ENCODE results near the gene SLC9A6. TPM values are rescaled to one million over a fixed set of nuclear protein-coding genes. Genes with fewer than 3 reads are reported as not detected.

SLC9A6 gene
- total RNA-seq, 1 donor from 2014 or later: 24.2 TPM

DNA sequence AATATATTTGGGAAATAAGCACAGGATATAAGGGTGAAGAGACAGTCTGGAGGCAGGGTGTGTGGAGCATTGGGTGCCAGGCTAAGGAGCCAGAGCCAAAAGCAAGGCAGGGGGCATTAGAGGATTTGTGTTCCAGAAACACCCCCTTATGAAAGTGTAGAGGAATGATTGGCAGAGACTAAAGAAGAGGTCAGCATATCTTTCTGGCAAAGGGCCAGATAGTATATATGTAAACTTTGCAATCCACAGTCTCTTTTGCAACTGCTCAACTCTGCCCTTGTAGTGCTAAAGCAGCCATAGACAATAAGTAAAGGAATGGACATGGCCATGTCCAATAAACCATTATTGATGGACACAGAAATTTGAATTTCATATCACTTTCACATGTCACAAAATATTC, 3.6 kb upstream of the SLC9A6 start:
- DNase-seq (ENCODE audit: low spot score): no peak
- Mint-ChIP-seq H3K27ac (no peak overlapping the region), H3K4me3 (no peak overlapping the region), H3K4me1 (peaks cover 9% of the 10 kb centered on the region), H3K9me3 (peaks cover 9% of the 10 kb centered on the region), H3K27me3 (ENCODE audit: insufficient read depth, low read depth) (peaks cover 3% of the 10 kb centered on the region), H3K36me3 (no peaks in the 10 kb centered on the region)
- Histone ChIP-seq H3K79me2 (ENCODE audit: low read depth) (peaks cover 11% of the 10 kb centered on the region), H4K20me1 (ENCODE audit: low read depth) (no peaks in the 10 kb centered on the region), H3K9ac (no peak overlapping the region), H3K4me3 (no peak overlapping the region), H3K27me3 (no peaks in the 10 kb centered on the region), H3F3A (ENCODE audit: low read depth) (no peaks in the 10 kb centered on the region), H3K4me2 (no peak overlapping the region), H3K4me1 (no peaks in the 10 kb centered on the region), H3K36me3 (no peaks in the 10 kb centered on the region), H3K9me3 (ENCODE audit: low read depth) (no peaks in the 10 kb centered on the region), H2AFZ (replicated peaks) (no peak overlapping the region), H3K27ac (no peak overlapping the region)
- TF ChIP-seq EZH2phosphoT487 (IDR thresholded peaks at IDR 0.05) (no peak), EZH2 (IDR thresholded peaks at IDR 0.05) (no peak)
- TF ChIP-seq, protein P1, sequence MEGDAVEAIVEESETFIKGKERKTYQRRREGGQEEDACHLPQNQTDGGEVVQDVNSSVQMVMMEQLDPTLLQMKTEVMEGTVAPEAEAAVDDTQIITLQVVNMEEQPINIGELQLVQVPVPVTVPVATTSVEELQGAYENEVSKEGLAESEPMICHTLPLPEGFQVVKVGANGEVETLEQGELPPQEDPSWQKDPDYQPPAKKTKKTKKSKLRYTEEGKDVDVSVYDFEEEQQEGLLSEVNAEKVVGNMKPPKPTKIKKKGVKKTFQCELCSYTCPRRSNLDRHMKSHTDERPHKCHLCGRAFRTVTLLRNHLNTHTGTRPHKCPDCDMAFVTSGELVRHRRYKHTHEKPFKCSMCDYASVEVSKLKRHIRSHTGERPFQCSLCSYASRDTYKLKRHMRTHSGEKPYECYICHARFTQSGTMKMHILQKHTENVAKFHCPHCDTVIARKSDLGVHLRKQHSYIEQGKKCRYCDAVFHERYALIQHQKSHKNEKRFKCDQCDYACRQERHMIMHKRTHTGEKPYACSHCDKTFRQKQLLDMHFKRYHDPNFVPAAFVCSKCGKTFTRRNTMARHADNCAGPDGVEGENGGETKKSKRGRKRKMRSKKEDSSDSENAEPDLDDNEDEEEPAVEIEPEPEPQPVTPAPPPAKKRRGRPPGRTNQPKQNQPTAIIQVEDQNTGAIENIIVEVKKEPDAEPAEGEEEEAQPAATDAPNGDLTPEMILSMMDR (IDR thresholded peaks at IDR 0.05): no peak

DNA sequence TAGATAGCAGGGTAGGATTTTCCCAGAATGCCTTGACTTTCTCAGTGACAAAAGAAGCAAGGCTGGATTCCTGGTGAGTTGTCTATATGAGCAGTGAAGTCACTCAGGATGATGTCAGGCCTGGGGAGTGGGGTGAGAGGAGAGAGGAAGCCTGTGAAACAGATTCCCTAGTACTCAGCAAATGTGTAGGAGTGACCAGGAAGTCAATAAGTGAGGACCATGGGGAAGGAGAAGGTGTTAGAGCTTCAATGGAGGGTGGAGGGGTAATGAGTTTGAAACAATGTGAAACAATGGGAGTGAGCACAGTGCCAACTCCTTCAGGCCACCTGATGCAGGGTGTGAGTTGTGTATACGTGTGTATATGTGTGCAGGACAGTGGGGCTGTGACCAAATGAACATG, 2.4 kb upstream of the SLC9A6 start:
- H3K9me3 ChIP-seq (ENCODE audit: low read depth): no peaks in the 10 kb centered on the region
- H3K4me3 ChIP-seq: no peak overlapping the region
- H3K27ac ChIP-seq: no peak overlapping the region
- Mint-ChIP-seq H3K4me1 (peaks cover 11% of the 10 kb centered on the region), H3K27me3 (ENCODE audit: insufficient read depth, low read depth) (peaks cover 3% of the 10 kb centered on the region), H3K9me3 (peaks cover 6% of the 10 kb centered on the region), H3K36me3 (no peaks in the 10 kb centered on the region), H3K4me3 (no peak overlapping the region), H3K27ac (no peak overlapping the region)
- no peaks in the 10 kb centered on the region for H3K4me1 ChIP-seq
- no peak overlapping the region for H2AFZ ChIP-seq (replicated peaks)
- TF ChIP-seq, protein P1 (IDR thresholded peaks at IDR 0.05): no peak
- TF ChIP-seq EZH2phosphoT487 (IDR thresholded peaks at IDR 0.05): no peak
- no peak for TF ChIP-seq EZH2 (IDR thresholded peaks at IDR 0.05)
- H3K27me3 ChIP-seq: no peaks in the 10 kb centered on the region
- no peak overlapping the region for H3K9ac ChIP-seq
- no peaks in the 10 kb centered on the region for H4K20me1 ChIP-seq (ENCODE audit: low read depth)
- no peaks in the 10 kb centered on the region for H3K36me3 ChIP-seq
- peaks cover 23% of the 10 kb centered on the region for H3K79me2 ChIP-seq (ENCODE audit: low read depth)
- H3K4me2 ChIP-seq: no peak overlapping the region
- no peaks in the 10 kb centered on the region for H3F3A ChIP-seq (ENCODE audit: low read depth)
- DNase-seq (ENCODE audit: low spot score): no peak

DNA sequence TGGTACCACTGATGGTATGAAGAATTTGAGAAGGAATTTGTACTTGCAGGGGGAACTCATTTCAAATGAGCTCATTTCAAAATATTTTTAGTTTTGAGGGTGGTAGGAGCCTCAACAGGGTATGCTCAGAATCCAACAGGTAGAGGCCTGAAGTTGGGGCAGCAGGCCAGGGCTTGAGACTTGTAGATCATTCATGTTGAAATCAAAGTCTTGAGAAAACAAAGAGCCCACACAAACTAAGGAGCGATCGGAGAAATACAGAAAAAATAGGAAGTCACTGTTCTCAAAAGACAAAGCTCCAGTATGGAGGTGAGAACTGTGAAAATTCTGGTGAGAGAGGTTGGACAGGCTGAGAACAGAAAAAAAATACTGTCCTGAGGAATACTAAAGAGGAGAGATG, 979 bp upstream of the SLC9A6 start:
- no peaks in the 10 kb centered on the region for H4K20me1 ChIP-seq (ENCODE audit: low read depth)
- H3K36me3 Mint-ChIP-seq: no peaks in the 10 kb centered on the region

More for the DNA sequence above, 979 bp upstream of the SLC9A6 start:
- Histone ChIP-seq H3K4me1 (no peaks in the 10 kb centered on the region), H3K4me2 (peak overlapping the region; percentile 75), H3K4me3 (no peak overlapping the region), H3K9me3 (ENCODE audit: low read depth) (no peaks in the 10 kb centered on the region), H3K27ac (no peak overlapping the region), H3K79me2 (ENCODE audit: low read depth) (peaks cover 35% of the 10 kb centered on the region), H3K9ac (no peak overlapping the region), H3K27me3 (no peaks in the 10 kb centered on the region), H3F3A (ENCODE audit: low read depth) (no peaks in the 10 kb centered on the region), H3K36me3 (no peaks in the 10 kb centered on the region), H2AFZ (replicated peaks) (no peak overlapping the region)
- Mint-ChIP-seq H3K27me3 (ENCODE audit: insufficient read depth, low read depth) (peaks cover 3% of the 10 kb centered on the region), H3K4me3 (peak overlapping the region; percentile 78), H3K27ac (no peak overlapping the region), H3K4me1 (peaks cover 11% of the 10 kb centered on the region), H3K9me3 (peaks cover 6% of the 10 kb centered on the region)
- TF ChIP-seq EZH2phosphoT487 (IDR thresholded peaks at IDR 0.05): no peak
- TF ChIP-seq, protein P1 (IDR thresholded peaks at IDR 0.05): no peak
- TF ChIP-seq EZH2 (IDR thresholded peaks at IDR 0.05): no peak
- DNase-seq (ENCODE audit: low spot score): no peak

All from neural progenitor cell (in vitro differentiated cells).